GM12801 (cell line): Measurements from ENCODE around the gene XPA.

ENCODE experiments used
- CTCF ChIP-seq: IDR thresholded peaks from one replicate; pipeline ENCODE4 v1.5.1; 2011; ENCODE audit warnings: control low read depth; ENCODE audit not compliant: insufficient read length; ENCODE audit errors: extremely low read depth

XPA gene

DNA sequence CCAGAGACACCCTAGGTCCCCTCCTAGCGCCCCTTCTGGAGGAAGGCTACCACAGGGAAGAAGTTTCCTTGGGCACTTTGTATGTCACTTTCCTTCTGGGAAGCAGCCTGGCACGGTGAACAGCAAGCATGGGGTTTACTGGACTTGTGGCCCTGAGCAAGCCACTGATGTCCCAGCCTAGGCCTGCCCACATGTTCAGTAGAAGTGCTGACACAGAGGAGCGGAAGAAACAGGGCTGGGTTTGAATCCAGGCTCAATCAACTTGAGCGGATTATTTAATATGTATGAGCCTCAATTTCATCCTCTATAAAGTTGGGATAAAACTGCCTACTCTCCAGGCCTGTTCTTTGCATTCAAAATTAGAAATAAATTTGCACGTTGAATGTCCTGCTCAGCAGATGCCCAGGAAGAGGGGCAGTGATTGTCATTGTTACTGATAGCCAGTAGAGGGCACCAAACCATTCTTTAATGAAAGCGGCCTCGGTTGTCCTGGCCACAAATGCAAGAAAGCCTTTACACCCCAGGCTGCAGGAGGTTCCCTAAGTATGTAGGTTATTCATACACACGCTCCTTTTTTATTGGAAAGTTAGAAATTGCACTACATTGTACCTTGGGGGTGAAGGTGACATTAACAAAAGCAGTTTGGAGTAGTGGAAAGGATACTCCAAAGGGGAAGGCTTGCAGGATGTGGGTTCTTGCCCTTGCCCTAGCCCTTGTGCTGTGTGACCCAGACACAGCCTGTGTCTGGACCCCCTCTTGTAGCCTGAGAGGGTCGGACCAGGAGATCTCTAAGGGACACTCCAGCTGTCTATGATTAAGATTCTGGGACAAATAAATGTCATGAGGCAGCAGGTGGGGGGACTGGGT, 13.4 kb upstream of the XPA start:
- peak; percentile 51 for TF ChIP-seq CTCF

GRCh38 chr9:97706246-97706645, 9.1 kb upstream of the XPA start:
- no peak for TF ChIP-seq CTCF

DNA sequence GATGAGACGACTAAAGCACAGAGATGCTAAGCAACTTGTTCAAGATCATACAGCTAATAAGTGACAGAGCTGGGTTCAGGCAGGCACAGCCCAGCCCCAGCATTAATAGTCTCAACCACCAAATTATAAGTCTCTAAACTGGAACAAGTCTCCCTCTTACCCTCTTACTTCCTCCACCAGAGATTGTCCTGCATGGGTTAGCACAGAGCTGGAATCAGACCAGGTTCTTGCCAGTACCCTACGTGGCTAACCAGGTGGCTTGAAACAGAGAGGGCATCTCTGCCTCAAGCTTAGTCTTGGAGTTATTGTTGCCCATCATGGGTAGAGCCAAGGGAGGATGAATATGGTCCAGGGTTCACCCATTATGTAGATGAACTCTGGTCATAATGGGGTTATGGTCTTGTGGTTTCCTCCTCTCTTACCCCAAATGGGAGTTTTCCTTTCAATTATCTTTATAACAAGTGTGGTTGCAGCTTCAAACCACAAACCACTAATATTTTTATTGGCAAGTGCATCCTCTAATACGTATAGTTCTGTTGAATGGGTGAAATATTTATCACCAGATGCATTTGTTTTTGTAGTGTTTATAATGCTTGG, 8.3 kb upstream of the XPA start:
- TF ChIP-seq CTCF: no peak

GRCh38 chr9:97704851-97705250, 7.7 kb upstream of the XPA start:
- no peak for TF ChIP-seq CTCF

- TF ChIP-seq CTCF: no peak
Measured at GRCh38 chr9:97704345-97704677, 7.2 kb upstream of the XPA start.

DNA sequence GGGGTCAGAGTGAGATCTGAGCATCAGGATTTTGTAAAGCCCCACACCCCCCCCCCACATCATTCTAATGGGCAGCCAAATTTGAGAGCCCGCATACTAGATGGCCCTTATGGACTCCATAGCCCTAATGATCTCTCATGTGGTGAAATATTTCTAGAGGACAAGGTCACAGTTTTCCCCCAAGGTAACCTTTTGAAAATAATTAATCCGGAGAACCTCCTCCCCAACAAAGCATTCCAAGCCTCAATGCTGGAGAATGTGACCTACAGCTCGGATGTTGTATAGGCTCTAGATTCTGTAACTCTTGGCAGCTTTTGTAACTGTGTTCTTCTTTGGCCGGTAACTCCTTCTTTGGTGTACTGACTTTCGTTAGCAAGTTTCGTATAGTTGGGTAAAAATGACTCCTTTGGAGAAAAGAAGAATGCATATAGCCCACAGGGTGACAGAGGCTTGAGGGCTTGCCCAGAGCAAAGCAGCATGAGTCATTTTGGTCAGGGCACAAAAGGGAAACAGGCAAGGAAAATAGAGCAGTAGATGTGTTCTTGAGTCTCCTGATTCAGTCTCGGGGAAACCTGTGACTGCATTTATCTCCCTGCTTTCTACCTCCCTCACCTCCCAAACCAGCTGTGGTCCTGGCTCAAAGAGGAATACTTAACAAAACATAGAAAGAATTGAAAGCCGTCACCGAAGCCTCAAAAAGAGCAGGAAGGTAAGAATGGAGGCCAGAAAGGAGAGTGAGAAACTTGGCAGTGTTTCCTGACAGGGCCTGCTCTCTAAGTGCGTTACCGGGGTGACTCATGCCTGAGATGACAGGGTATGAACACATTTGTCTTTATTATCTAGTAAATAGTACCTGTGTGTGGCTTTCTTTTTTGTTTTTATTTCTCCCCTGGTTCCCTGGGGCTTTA, 6.6 kb upstream of the XPA start:
- no peak for TF ChIP-seq CTCF

- TF ChIP-seq CTCF: no peak
Measured at GRCh38 chr9:97698865-97699264, 1.7 kb upstream of the XPA start.
